OCI-LY3 (cell line): ENCODE data around the gene NFE2.
A peak's percentile ranks its signal among the peaks of the same experiment; 100 is the strongest.

Experiments
- H2AFZ ChIP-seq: fragments of 200-600, 300-600 bp; shearing (Covaris generic); 2 replicates; pipeline ENCODE4 v1.6.0; 2014; ENCODE audit warnings: antibody characterized with exemption, low read depth, low read length
- H3K27ac ChIP-seq: fragments of 200-600, 300-600 bp; sonication (generic); 2 replicates; pipeline ENCODE4 v1.5.1; 2014; ENCODE audit warnings: mild to moderate bottlenecking, low read length, moderate library complexity, mixed read lengths
- H3K27me3 ChIP-seq: fragments of 200-600, 300-600 bp; sonication (generic); 2 replicates; pipeline ENCODE4 v1.6.1; 2014; ENCODE audit warnings: low read depth, low read length, mixed read lengths
- H3K36me3 ChIP-seq: fragments of 200-600, 300-600 bp; sonication (generic); replicated peaks from 2 replicates; pipeline ENCODE3; 2014; ENCODE audit warnings: low read depth, low read length, mixed read lengths
- H3K4me1 ChIP-seq: fragments of 300-600, 200-600 bp; sonication (generic); 2 replicates; pipeline ENCODE4 v1.6.1; 2014; ENCODE audit warnings: low read length, mixed read lengths
- H3K4me2 ChIP-seq: fragments of 200-600, 300-600 bp; sonication (generic); 2 replicates; pipeline ENCODE4 v1.6.1; 2014; ENCODE audit warnings: low read length, mixed read lengths
- H3K4me3 ChIP-seq: fragments of 300-600, 200-600 bp; sonication (generic); 2 replicates; pipeline ENCODE4 v1.5.1; 2014; ENCODE audit warnings: antibody characterized with exemption, mild to moderate bottlenecking, low read length, moderate library complexity
- H3K79me2 ChIP-seq: fragments of 300-600, 200-600 bp; shearing (Covaris generic); 2 replicates; pipeline ENCODE4 v1.6.1; 2014; ENCODE audit warnings: mild to moderate bottlenecking, low read length, mixed read lengths
- H3K9ac ChIP-seq: fragments of 300-600, 200-600 bp; shearing (Covaris generic); 2 replicates; pipeline ENCODE4 v1.6.0; 2014; ENCODE audit warnings: mild to moderate bottlenecking, low read length, moderate library complexity
- H3K9me3 ChIP-seq: fragments of 200-600, 300-600 bp; shearing (Covaris generic); 2 replicates; pipeline ENCODE4 v1.6.1; 2014; ENCODE audit warnings: low read length, mixed read lengths; ENCODE audit not compliant: insufficient read depth
- H4K20me1 ChIP-seq: fragments of 200-600, 300-600 bp; sonication (generic); 2 replicates; pipeline ENCODE4 v1.6.1; 2016; ENCODE audit warnings: low read length, mixed read lengths; ENCODE audit not compliant: insufficient read depth
- CTCF ChIP-seq: fragments of 200-600, 300-600 bp; sonication (generic); IDR thresholded peaks from 2 replicates; pipeline ENCODE4 v1.5.1; 2014; ENCODE audit warnings: antibody characterized with exemption, low read length, low read depth
- EZH2phosphoT487 ChIP-seq: fragments of 200-600 bp; shearing (Covaris generic); IDR thresholded peaks from 2 replicates; pipeline ENCODE4 v1.6.1; 2018; ENCODE audit warnings: antibody characterized with exemption, mixed run types, low read depth

The NFE2 gene

GRCh38 chr12:54261815-54262402, 38.9 kb downstream of the NFE2 start:
- no peak for TF ChIP-seq EZH2phosphoT487
- TF ChIP-seq CTCF, result no peak
- peaks cover 47% of the 10 kb centered on the region for H3K4me1 ChIP-seq
- peaks cover 7% of the 10 kb centered on the region for H4K20me1 ChIP-seq
- peak overlapping the region; percentile 25; the same call in 1 of the 2 replicates for H3K4me2 ChIP-seq
- no peak overlapping the region for H3K27ac ChIP-seq
- H3K27me3 ChIP-seq, result no peaks in the 10 kb centered on the region
- H3K9ac ChIP-seq, result no peak overlapping the region
- no peak overlapping the region for H3K4me3 ChIP-seq
- H3K9me3 ChIP-seq, result no peaks in the 10 kb centered on the region
- no peak overlapping the region for H2AFZ ChIP-seq
- peaks cover 68% of the 10 kb centered on the region for H3K79me2 ChIP-seq
- H3K36me3 ChIP-seq, result peaks cover 22% of the 10 kb centered on the region

DNA sequence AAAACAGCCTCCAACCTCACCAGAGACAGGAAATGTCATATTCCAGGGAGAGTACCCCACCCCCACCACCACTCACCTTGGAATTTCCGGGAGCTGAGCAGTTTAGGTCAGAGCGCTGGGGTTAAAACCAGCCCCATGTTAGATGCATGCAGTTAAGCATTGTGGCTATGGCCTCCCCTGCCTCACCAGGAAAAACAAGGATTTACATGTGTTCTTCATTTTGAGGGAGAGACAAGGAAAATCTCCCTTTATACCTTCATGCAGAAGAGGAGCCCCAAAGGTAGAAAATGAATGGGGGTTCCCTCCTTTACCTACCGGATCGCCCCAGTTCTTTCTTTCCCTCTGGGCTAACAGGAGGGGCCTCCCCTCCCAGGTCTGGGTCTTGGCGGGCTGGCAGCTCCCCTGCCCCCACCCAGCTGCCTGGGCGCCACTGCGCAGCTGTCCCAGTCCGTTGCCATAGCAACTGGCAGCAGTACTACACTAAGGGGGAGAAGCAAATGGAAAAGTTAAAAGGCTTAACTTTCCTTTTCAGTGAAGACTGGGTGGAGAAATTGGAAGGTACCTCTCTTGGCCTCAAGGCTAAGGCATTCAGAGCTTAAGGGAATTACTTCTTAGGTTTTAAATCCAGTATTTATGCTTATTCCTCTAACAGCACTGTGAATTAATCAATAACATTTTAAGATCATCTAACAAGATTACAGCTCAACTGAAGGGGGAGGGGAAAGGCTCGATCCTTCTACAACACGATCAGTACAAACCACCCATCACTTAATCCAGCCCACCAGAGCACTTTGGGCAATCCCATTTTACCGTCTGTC, 41.4 kb downstream of the NFE2 start:
- Histone ChIP-seq H3K4me2 (peak overlapping the region; percentile 80), H3K4me3 (peak overlapping the region; percentile 69)

DNA sequence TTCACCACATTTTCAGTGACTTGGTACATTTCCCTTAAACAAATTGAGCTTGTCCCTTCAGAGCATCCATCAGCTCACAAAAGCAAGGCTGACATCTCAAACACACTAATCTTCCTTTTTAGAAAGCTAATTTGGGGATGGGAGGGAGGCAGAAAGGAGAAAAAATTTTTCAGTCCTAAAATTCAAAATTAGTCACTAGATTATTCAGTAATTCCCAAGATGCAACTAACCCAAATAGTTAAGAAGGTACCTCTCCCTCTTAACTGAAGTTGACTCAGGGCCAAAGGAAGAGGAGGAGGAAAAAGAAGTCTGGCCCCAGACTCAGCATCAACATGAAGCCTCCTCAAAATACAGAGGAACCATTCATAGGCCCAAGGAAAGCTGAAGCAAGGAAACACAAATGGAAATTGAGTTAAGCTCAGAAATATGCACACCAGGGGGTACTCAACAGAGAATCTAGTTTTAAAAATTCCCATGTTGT, 42.6 kb downstream of the NFE2 start:
- peaks cover 47% of the 10 kb centered on the region for H3K4me1 ChIP-seq
- TF ChIP-seq CTCF, result no peak
- TF ChIP-seq EZH2phosphoT487, result no peak
- H3K79me2 ChIP-seq, result peaks cover 69% of the 10 kb centered on the region
- H3K27ac ChIP-seq, result peak overlapping the region; percentile 71
- no peaks in the 10 kb centered on the region; the same call in 1 of the 2 replicates for H4K20me1 ChIP-seq
- H3K4me3 ChIP-seq, result peak overlapping the region; percentile 69; the same call in 1 of the 2 replicates
- H3K4me2 ChIP-seq, result peak overlapping the region; percentile 80
- H3K36me3 ChIP-seq, result peaks cover 28% of the 10 kb centered on the region
- no peaks in the 10 kb centered on the region for H3K9me3 ChIP-seq
- H3K9ac ChIP-seq, result peak overlapping the region; percentile 60
- H3K27me3 ChIP-seq, result no peaks in the 10 kb centered on the region
- H2AFZ ChIP-seq, result no peak overlapping the region

More for the DNA sequence above, 41.4 kb downstream of the NFE2 start:
- H3K4me1 ChIP-seq, result peaks cover 47% of the 10 kb centered on the region
- peak overlapping the region; percentile 60 for H3K9ac ChIP-seq
- TF ChIP-seq CTCF, result no peak
- no peak for TF ChIP-seq EZH2phosphoT487
- no peaks in the 10 kb centered on the region for H3K9me3 ChIP-seq
- no peaks in the 10 kb centered on the region; the same call in 1 of the 2 replicates for H4K20me1 ChIP-seq
- H3K36me3 ChIP-seq, result peaks cover 28% of the 10 kb centered on the region
- no peaks in the 10 kb centered on the region for H3K27me3 ChIP-seq
- H3K27ac ChIP-seq, result peak overlapping the region; percentile 71
- peaks cover 67% of the 10 kb centered on the region for H3K79me2 ChIP-seq
- no peak overlapping the region for H2AFZ ChIP-seq

DNA sequence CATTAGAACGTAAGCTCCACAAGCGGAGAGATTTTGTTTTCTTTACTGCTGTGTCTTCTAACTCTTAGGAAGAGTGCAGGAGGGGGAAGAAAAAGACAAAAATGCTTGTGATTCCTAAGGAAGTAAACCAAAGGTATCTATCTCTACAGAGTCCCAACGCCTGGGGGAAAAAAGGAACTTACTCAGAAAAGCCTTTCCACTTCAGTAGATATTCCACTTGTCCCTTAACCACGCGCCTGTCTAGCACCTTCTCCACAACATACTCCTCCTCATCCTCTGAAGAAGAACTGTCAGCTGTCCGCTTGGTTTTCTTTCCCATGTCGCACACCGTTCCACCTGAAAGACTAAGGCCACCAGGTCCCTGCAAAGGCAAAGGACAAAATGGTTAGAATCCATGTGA, 43.5 kb downstream of the NFE2 start:
- H4K20me1 ChIP-seq, result no peaks in the 10 kb centered on the region
- no peaks in the 10 kb centered on the region for H3K9me3 ChIP-seq
- H3K27ac ChIP-seq, result peak overlapping the region; percentile 71
- no peak overlapping the region for H2AFZ ChIP-seq
- peaks cover 27% of the 10 kb centered on the region for H3K36me3 ChIP-seq
- peaks cover 67% of the 10 kb centered on the region for H3K79me2 ChIP-seq
- no peaks in the 10 kb centered on the region for H3K27me3 ChIP-seq
- no peak overlapping the region for H3K9ac ChIP-seq
- H3K4me3 ChIP-seq, result no peak overlapping the region
- TF ChIP-seq EZH2phosphoT487 (no peak), CTCF (no peak)
- H3K4me1 ChIP-seq, result peaks cover 43% of the 10 kb centered on the region
- H3K4me2 ChIP-seq, result no peak overlapping the region
